ENCODE results near the gene NTNG1. TPM values are rescaled to one million over a fixed set of nuclear protein-coding genes. Genes with fewer than 3 reads are reported as not detected.

NTNG1 gene
- total RNA-seq, 4 donors from 2014 or later = 0.20 to 3.0 (median 1.0) TPM

DNA sequence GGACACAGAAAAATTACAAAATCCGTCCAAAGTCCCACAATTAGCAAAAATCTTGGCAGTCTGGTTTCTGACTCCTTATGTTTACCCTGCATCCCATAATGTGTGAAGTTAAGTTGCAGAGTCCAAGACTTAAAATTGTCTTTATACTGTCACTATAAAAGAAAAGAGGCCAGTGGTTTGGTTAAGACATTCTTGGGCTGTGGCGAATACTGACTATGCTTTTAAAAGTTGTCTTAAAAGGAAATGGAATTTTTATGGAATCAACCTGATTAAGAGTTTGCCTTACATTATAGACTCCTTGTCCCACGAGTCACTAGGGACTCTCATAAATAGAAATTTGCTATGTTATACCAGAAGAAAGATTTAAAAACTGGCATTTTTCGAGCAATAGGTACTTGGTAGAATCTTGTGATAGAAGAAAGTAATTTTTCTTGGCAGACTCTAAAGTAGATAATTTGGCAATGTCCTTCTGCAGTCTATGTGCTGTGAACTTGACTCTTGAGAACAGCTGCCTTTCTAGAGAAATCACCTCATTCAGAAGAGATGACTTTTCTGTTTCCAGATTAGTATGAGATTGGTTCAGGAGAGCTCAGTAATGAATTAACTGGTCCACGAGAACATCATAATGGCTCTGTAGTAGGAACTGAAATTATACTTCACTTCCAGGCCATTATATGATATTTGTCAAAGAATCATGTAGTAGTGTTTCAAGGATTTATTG lies 31.8 kb downstream of the NTNG1 start:
- Histone ChIP-seq H3K36me3 (no peaks in the 10 kb centered on the region), H3K27me3 (no peaks in the 10 kb centered on the region), H3K9me3 (no peaks in the 10 kb centered on the region), H3K4me1 (no peaks in the 10 kb centered on the region), H3K27ac (no peak overlapping the region), H3K4me3 (no peak overlapping the region)
- ATAC-seq = no peak
- WGBS, 2 donors (ENCODE audit: low coverage in 1 of 2) = 62 to 70% methylated on average over 5 of the region's 5 CpGs
- TF ChIP-seq POLR2A (IDR thresholded peaks at IDR 0.05) = no peak
- no peak for TF ChIP-seq POLR2AphosphoS5 (IDR thresholded peaks at IDR 0.05)
- TF ChIP-seq CTCF (IDR thresholded peaks at IDR 0.05) = no peak
- no peak for TF ChIP-seq EP300 (IDR thresholded peaks at IDR 0.05)

GRCh38 chr1:107175102-107175909 lies 34.5 kb downstream of the NTNG1 start:
- no peak overlapping the region for H3K27ac ChIP-seq
- H3K4me1 ChIP-seq = no peaks in the 10 kb centered on the region
- TF ChIP-seq CTCF (IDR thresholded peaks at IDR 0.05) = no peak
- no peak for TF ChIP-seq EP300 (IDR thresholded peaks at IDR 0.05)
- no peak for TF ChIP-seq POLR2A (IDR thresholded peaks at IDR 0.05)
- TF ChIP-seq POLR2AphosphoS5 (IDR thresholded peaks at IDR 0.05) = no peak
- no peak overlapping the region for H3K4me3 ChIP-seq
- H3K36me3 ChIP-seq = no peaks in the 10 kb centered on the region
- H3K9me3 ChIP-seq = no peaks in the 10 kb centered on the region
- no peak for ATAC-seq
- 56 to 71% methylated on average over 1 of the region's 1 CpG for WGBS, 2 donors (ENCODE audit: low coverage in 1 of 2)
- no peaks in the 10 kb centered on the region for H3K27me3 ChIP-seq

- no peaks in the 10 kb centered on the region for H3K36me3 ChIP-seq
- no peak for TF ChIP-seq POLR2A (IDR thresholded peaks at IDR 0.05)
- TF ChIP-seq EP300 (IDR thresholded peaks at IDR 0.05) = no peak
- TF ChIP-seq POLR2AphosphoS5 (IDR thresholded peaks at IDR 0.05) = no peak
- TF ChIP-seq CTCF (IDR thresholded peaks at IDR 0.05) = no peak
- H3K9me3 ChIP-seq = no peaks in the 10 kb centered on the region
- no peaks in the 10 kb centered on the region for H3K4me1 ChIP-seq
- ATAC-seq = no peak
- no peak overlapping the region for H3K27ac ChIP-seq
- WGBS, 2 donors (ENCODE audit: low coverage in 1 of 2) = 62 to 78% methylated on average over 3 to 4 of the region's 5 CpGs
- no peak overlapping the region for H3K4me3 ChIP-seq
- no peaks in the 10 kb centered on the region for H3K27me3 ChIP-seq
These were observed 40.6 kb downstream of the NTNG1 start for GRCh38 chr1:107181253-107181969.

GRCh38 chr1:107183011-107183410 lies 42.2 kb downstream of the NTNG1 start:
- no peaks in the 10 kb centered on the region for H3K27me3 ChIP-seq
- no peak overlapping the region for H3K4me3 ChIP-seq
- H3K9me3 ChIP-seq = no peaks in the 10 kb centered on the region
- WGBS, 2 donors (ENCODE audit: low coverage in 1 of 2) = 59 to 71% methylated on average over 4 of the region's 4 CpGs
- H3K27ac ChIP-seq = no peak overlapping the region
- TF ChIP-seq EP300 (IDR thresholded peaks at IDR 0.05) = no peak
- ATAC-seq = no peak
- no peaks in the 10 kb centered on the region for H3K4me1 ChIP-seq
- no peaks in the 10 kb centered on the region for H3K36me3 ChIP-seq

DNA sequence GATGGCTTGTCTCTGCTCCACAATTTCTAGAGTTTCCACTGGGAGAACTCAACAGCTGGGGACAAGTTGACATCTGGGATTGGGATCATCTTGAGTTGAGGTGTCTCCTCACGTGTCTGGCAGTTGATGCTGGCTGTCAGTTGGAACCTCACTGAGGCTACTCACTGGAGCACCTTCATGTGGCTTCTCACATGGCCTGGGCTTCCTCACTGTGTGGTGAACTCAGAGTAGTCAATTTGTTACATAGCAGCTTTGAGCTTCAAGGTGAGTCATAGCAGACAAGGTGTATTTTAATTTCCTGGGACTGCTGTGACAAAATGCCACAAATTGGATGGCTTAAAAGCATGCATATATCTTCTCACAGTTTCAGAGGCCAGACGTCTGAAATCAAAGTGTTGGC lies 44.0 kb downstream of the NTNG1 start:
- no peaks in the 10 kb centered on the region for H3K9me3 ChIP-seq
- no peaks in the 10 kb centered on the region for H3K36me3 ChIP-seq
- 44% methylated on average over 2 of the region's 2 CpGs; no CpG with 5 or more reads in 1 of the 2 donors for WGBS, 2 donors (ENCODE audit: low coverage in 1 of 2)
- H3K27me3 ChIP-seq = no peaks in the 10 kb centered on the region
- no peaks in the 10 kb centered on the region for H3K4me1 ChIP-seq
- H3K4me3 ChIP-seq = no peak overlapping the region
- ATAC-seq = no peak
- H3K27ac ChIP-seq = no peak overlapping the region
- TF ChIP-seq POLR2AphosphoS5 (IDR thresholded peaks at IDR 0.05) (no peak), POLR2A (IDR thresholded peaks at IDR 0.05) (no peak), CTCF (IDR thresholded peaks at IDR 0.05) (no peak), EP300 (IDR thresholded peaks at IDR 0.05) (no peak)
